Measurements from ENCODE around the gene CDADC1.
"Not testable (repeated sequence)": the region's sequence is repeated elsewhere in the genome, so short reads cannot be mapped to it uniquely, and the experiment has no call there.

The CDADC1 gene

DNA sequence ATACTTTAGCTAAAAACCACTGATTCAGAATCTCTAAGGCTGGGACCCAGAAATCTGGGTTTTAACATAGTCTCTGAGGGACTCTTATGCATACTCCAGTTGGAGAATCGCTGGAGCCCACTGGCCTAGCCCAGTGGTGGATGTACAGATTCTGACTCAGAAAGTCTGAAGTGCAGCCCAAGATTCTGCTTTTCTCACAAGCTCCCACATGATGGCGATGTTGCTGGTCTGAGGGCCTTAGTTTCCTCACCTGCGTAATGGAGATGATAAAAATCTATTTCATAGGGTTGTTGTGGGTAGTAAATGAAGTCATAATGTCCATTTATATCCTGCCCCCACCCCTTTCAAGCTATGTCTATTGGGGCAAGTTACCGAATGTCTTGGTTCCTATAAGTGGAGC is 7.7 kb upstream of the CDADC1 start:
- FAIRE-seq, result peak; percentile 90

DNA sequence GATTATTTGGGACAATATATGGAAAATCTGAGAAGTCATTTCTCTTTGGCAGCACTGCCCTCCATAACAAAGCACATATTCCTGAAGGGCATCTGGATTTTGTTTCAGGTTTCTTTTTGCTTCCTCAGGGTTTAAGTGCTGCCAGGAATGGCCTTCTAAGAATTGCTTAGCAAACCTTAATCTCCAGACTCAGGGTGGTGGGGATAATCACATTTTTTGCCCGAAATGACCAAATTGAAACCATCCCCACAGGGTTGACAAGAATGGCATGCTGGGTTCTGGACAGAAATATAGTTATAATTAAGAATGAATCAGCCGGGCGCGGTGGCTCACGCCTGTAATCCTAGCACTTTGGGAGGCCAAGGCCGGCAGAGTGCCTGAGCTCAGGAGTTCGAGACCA is 6.4 kb upstream of the CDADC1 start:
- FAIRE-seq, result no peak

GRCh38 chr13:49245101-49245500 is 2.6 kb upstream of the CDADC1 start:
- FAIRE-seq, result no peak

- no peak for FAIRE-seq
Observed at GRCh38 chr13:49246850-49247642, 679 bp upstream of the CDADC1 start.

GRCh38 chr13:49248622-49249002 is 887 bp downstream of the CDADC1 start:
- FAIRE-seq, result no peak

- no peak for FAIRE-seq
Observed at GRCh38 chr13:49251326-49251725, 3.6 kb downstream of the CDADC1 start.

- FAIRE-seq, result no peak
Observed at GRCh38 chr13:49253310-49253709, 5.6 kb downstream of the CDADC1 start.

- FAIRE-seq, result no peak
Observed at GRCh38 chr13:49254007-49254406, 6.3 kb downstream of the CDADC1 start.

- no peak for FAIRE-seq
Observed at GRCh38 chr13:49256841-49257240, 9.1 kb downstream of the CDADC1 start.

DNA sequence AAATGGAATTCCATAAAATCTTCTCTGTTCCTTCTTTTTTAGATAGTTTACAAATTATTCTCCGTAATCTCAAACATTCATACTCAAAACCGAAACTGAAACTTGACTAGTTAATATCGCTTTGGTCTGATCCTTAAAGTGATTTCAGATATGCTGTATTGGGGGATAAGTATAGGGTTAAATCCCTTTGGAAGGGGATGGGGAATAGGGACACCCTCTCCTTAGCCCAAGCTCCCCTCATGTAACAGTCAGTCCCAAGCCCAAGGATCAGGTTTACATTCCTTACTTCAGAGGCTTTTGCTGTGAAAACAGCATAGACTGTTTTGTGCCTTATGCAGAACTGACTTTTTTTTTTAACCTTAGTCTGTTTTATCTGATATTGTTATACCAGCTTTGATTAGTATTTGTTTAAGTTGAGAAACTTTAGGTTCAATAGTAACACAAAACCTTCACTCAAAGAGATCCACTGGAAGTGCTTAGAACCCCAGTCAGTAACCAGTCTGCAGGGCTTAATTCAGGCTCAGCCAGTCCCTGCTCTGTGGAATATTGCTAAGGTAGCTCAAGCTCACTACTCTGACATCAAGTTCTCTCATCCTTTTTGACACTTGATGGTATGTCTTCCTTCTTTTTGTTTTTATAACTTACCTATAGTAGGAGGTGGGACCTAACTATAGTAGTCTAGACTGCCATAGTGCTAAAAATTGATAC is 10.5 kb downstream of the CDADC1 start:
- peak; percentile 83 for FAIRE-seq

DNA sequence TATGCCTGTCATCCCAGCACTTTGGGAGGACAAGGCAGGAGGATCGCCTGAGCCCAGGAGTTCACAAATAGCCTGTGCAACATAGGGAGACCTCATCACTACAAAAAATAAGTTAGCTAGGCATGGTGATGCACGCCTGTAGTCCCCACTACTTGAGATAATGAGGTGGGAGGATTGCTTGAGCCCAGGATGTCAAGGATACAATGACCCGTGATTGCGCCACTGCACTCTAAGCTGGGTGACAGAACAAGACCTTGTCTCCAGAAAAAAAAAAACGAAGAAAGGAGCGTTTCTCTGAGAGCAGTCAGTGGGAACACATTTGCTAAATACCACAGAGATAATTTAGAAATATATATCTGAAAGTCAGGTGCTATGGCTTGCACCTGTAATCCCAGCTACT is 11.9 kb downstream of the CDADC1 start:
- FAIRE-seq, result no peak

DNA sequence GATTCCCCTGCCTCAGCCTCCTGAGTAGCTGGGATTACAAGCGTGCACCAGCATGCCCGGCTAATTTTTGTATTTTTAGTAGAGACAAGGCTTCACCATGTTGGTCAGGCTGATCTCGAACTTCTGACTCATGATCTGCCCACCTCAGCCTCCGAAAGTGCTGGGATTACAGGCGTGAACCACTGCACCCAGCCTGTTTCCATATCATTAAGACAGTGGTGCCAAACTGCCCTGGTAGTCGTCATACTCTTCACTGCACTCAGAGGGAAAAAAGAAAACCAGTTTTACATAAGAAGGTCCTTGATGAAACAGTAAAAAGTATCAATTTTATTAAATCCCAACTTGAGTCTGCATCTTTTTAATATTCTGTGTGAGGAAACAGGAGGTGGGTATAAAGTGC is 14.9 kb downstream of the CDADC1 start:
- no peak for FAIRE-seq

DNA sequence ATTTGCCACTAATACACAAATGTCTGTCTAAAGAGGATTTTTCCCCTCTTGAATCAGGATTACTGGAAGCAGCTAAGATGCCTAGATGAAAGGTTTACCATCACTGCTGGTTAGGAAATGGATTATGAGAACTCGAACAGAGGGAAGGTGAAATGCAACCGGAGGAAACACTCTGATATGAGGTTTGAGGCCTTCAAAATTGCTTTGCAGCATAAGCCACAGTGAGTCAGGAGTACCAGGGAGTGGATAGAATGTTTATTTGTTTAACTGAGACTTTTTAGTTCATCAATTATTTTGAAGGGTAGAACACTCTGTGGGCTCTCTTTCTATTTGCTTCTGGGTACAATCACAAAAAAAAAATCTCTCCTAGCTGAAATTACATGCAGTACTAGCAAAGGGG is 18.1 kb downstream of the CDADC1 start:
- no peak for FAIRE-seq

DNA sequence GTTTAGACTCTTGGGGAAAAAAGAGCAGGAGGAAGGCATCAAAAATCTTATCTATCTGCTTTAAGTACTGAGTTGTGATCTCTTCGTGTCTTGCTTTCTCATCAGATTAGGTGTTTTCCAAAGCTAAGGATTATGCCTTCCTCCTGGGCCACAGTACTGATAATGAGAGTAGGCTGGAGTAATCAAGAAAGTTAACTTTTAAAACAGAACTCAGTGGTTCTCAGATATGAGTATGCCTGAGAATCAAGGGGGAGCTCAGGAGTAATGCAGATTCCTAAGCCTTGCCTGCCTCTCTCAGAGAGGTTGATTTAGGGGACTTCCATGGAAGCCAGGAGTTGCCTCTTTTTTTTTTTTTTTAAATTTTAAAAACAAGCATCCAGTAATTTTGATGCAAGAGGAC is 23.5 kb downstream of the CDADC1 start:
- no peak for FAIRE-seq

- FAIRE-seq, result no peak
Observed at GRCh38 chr13:49272296-49272695, 24.6 kb downstream of the CDADC1 start.

GRCh38 chr13:49278211-49278610 is 30.5 kb downstream of the CDADC1 start:
- no peak for FAIRE-seq

DNA sequence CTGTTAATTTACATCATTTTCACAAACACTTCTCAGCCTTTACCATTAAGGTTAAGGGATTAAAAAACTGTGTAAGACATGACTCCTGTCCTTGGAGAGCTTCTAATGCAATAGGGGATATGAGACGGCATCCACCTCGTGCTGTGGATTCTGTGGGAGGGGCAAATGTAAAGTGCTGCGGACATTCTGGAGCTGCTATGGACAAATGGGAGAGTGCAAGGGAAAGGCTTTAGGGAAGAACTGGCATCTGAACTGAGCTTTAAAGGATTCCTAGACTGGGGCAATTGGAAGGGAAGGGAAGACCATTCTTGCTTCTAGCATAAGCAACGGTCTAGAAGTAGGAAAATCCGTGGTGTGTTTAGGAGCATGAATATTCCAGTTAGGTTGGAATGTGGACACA is 31.4 kb downstream of the CDADC1 start:
- FAIRE-seq, result no peak

DNA sequence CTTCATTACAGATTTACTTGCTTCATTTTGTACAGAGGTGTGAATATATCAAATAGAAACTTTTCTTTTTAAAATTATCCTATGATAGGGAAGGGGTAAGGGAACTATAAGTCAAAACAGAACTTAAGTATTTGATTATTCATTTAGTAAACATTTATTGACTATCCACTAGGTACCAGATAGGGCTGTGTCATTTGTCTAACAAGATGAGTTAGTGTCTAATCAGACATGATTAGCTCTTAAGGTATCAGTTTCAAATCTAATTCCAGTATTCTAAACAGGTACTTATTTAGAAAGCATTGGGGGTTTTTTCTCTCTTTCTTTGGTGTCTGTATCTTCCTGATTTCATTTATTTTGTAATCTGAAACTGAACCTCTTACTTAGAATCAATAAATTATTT is 32.2 kb downstream of the CDADC1 start:
- FAIRE-seq, result no peak

GRCh38 chr13:49287995-49288394 is 40.3 kb downstream of the CDADC1 start:
- FAIRE-seq, result no peak

DNA sequence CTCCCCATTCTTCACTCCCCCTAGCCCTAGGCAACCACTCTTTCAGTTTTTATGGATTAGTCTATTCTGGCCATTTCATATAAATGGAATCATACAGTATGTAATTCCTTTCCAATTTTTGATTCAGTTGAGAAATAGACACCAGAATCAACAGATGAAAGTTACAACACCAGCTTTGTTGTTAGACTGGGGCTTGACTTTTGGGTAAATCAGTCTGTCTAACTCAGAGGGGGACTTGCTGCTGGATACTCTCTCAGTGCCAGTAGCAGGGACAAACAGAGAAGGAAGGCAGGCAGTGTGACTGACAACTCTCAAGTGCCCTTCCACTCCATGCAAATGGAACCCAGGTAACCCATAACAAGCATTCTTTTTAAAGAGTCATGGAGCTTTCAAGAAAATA is 40.7 kb downstream of the CDADC1 start:
- FAIRE-seq, result no peak

GRCh38 chr13:49292742-49293486 is 45.2 kb downstream of the CDADC1 start:
- no peak for FAIRE-seq

DNA sequence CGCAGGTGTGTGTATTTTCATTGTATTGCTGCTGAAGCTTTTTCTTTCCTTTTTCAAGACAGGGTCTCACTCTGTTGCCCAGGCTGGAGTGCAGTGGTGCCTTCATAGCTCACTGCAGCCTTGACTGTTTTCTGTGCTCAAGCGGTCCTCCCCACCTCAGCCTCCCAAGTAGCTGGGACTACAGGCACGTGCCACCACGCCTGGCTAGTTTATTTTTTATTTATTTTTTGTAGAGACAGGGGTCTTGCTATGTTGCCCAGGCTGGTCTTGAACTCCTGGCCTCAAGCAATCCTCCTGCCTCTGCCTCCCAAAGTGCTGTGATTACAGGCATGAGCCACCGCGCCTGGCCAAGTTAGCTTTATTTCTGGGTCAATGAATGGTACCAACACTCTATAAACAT is 47.0 kb downstream of the CDADC1 start:
- FAIRE-seq, result not testable (repeated sequence)

DNA sequence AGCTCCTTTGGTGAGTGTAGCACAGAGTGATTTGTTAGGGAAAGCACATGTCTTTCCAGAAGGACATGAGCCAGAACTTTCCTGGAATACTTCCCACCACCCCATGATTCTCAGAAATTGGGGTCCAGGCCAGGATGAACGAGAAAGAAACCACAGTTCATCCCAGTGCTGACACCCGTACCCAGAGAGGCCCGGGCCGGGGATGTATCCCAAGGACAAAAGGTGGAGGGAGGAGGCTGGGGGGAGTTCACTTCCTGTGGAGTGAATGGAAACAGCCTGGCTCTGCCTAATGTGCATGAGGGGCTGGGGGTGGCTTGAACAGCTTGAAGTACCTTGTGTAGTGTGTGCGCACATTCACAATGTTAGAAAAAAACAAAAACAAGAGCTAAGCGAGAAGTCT is 47.5 kb downstream of the CDADC1 start:
- FAIRE-seq, result no peak

GRCh38 chr13:49296659-49297058 is 48.9 kb downstream of the CDADC1 start:
- no peak for FAIRE-seq
